Ectodermal cell (in vitro differentiated cells): ENCODE results near the gene KCTD8.

Experiments
- H3K27ac ChIP-seq: 2 replicates; pipeline ENCODE4 v1.7.0; 2013; ENCODE audit warnings: mild to moderate bottlenecking, low read depth, low read length; ENCODE audit not compliant: insufficient read depth, poor library complexity, severe bottlenecking
- H3K27me3 ChIP-seq: 2 replicates; pipeline ENCODE4 v1.7.0; 2013; ENCODE audit warnings: mild to moderate bottlenecking, low read length; ENCODE audit not compliant: insufficient read depth, control insufficient read depth, poor library complexity, severe bottlenecking
- H3K36me3 ChIP-seq: one replicate; pipeline ENCODE4 v1.7.0; 2013; ENCODE audit warnings: low read length; ENCODE audit not compliant: control insufficient read depth, insufficient read depth
- H3K4me1 ChIP-seq: one replicate; pipeline ENCODE4 v1.7.0; 2013; ENCODE audit warnings: low read length; ENCODE audit not compliant: control insufficient read depth, insufficient read depth
- H3K4me3 ChIP-seq: 2 replicates; pipeline ENCODE4 v1.7.0; 2013; ENCODE audit warnings: low read depth, low read length, control low read depth; ENCODE audit not compliant: insufficient read depth
- H3K9me3 ChIP-seq: 2 replicates; pipeline ENCODE4 v1.7.0; 2013; ENCODE audit warnings: mild to moderate bottlenecking, low read length, moderate library complexity; ENCODE audit not compliant: control insufficient read depth
- WGBS, 2 experiments: methylation state at CpG; one replicate each; pipeline ENCODE4 v1.1.7; 2013; ENCODE audit warnings: missing lambda C conversion rate in 2 of 2; 5-methylcytosine and 5-hydroxymethylcytosine counted together

The KCTD8 gene

GRCh38 chr4:44146516-44146915, 302.1 kb downstream of the KCTD8 start:
- WGBS, 2 experiments, result 95 to 100% methylated on average over 1 of the region's 1 CpG
- Histone ChIP-seq H3K36me3 (no peaks in the 10 kb centered on the region), H3K27me3 (no peaks in the 10 kb centered on the region), H3K27ac (no peak overlapping the region), H3K4me3 (no peak overlapping the region), H3K4me1 (no peaks in the 10 kb centered on the region), H3K9me3 (no peaks in the 10 kb centered on the region)

- H3K9me3 ChIP-seq, result no peaks in the 10 kb centered on the region
- no peaks in the 10 kb centered on the region for H3K27me3 ChIP-seq
- H3K27ac ChIP-seq, result no peak overlapping the region
- no peak overlapping the region for H3K4me3 ChIP-seq
- H3K4me1 ChIP-seq, result no peaks in the 10 kb centered on the region
- no peaks in the 10 kb centered on the region for H3K36me3 ChIP-seq
Measured at GRCh38 chr4:44145868-44146267, 302.7 kb downstream of the KCTD8 start.

- Histone ChIP-seq H3K4me1 (no peaks in the 10 kb centered on the region), H3K27ac (no peak overlapping the region), H3K9me3 (no peaks in the 10 kb centered on the region), H3K4me3 (no peak overlapping the region), H3K27me3 (no peaks in the 10 kb centered on the region), H3K36me3 (no peaks in the 10 kb centered on the region)
- 95 to 97% methylated on average over 1 of the region's 1 CpG for WGBS, 2 experiments
Measured at GRCh38 chr4:44132526-44132925, 316.1 kb downstream of the KCTD8 start.
